ENCODE data around the gene OSMR. TPM values are rescaled to one million over a fixed set of nuclear protein-coding genes. Genes with fewer than 3 reads are reported as not detected.

Gene OSMR
- total RNA-seq, 1 donor from 2014 or later = 0.58 TPM

- Histone ChIP-seq H3K9me3 (ENCODE audit: low read depth) (no peaks in the 10 kb centered on the region), H3K27me3 (no peaks in the 10 kb centered on the region), H3K4me1 (no peaks in the 10 kb centered on the region), H3K36me3 (no peaks in the 10 kb centered on the region), H3F3A (ENCODE audit: low read depth) (no peaks in the 10 kb centered on the region), H3K4me2 (no peak overlapping the region), H3K27ac (no peak overlapping the region), H3K9ac (no peak overlapping the region), H3K4me3 (no peak overlapping the region), H3K79me2 (ENCODE audit: low read depth) (no peaks in the 10 kb centered on the region), H4K20me1 (ENCODE audit: low read depth) (no peaks in the 10 kb centered on the region), H2AFZ (replicated peaks) (no peak overlapping the region)
- TF ChIP-seq CTCF (IDR thresholded peaks at IDR 0.05) (no peak), EZH2phosphoT487 (IDR thresholded peaks at IDR 0.05) (no peak), EZH2 (IDR thresholded peaks at IDR 0.05) (no peak)
- Mint-ChIP-seq H3K9me3 (no peaks in the 10 kb centered on the region), H3K36me3 (no peaks in the 10 kb centered on the region), H3K27ac (no peak overlapping the region), H3K27me3 (ENCODE audit: insufficient read depth, low read depth) (no peaks in the 10 kb centered on the region), H3K4me3 (no peak overlapping the region), H3K4me1 (no peaks in the 10 kb centered on the region)
- no peak for DNase-seq (ENCODE audit: low spot score)
Measured at GRCh38 chr5:38978036-38978435, 132.2 kb downstream of the OSMR start.

- H3K27me3 ChIP-seq = no peaks in the 10 kb centered on the region
- TF ChIP-seq EZH2phosphoT487 (IDR thresholded peaks at IDR 0.05) (no peak), CTCF (IDR thresholded peaks at IDR 0.05) (no peak), EZH2 (IDR thresholded peaks at IDR 0.05) (no peak)
Measured at GRCh38 chr5:38979535-38979934, 133.7 kb downstream of the OSMR start.

More at GRCh38 chr5:38979535-38979934, 133.7 kb downstream of the OSMR start:
- Mint-ChIP-seq H3K36me3 (no peaks in the 10 kb centered on the region), H3K27me3 (ENCODE audit: insufficient read depth, low read depth) (no peaks in the 10 kb centered on the region), H3K27ac (no peak overlapping the region), H3K9me3 (no peaks in the 10 kb centered on the region), H3K4me1 (no peaks in the 10 kb centered on the region), H3K4me3 (no peak overlapping the region)
- Histone ChIP-seq H3K36me3 (no peaks in the 10 kb centered on the region), H3K4me3 (no peak overlapping the region), H3K27ac (no peak overlapping the region), H3F3A (ENCODE audit: low read depth) (no peaks in the 10 kb centered on the region), H3K79me2 (ENCODE audit: low read depth) (no peaks in the 10 kb centered on the region), H3K4me1 (no peaks in the 10 kb centered on the region), H3K9me3 (ENCODE audit: low read depth) (no peaks in the 10 kb centered on the region), H3K9ac (no peak overlapping the region), H2AFZ (replicated peaks) (no peak overlapping the region), H3K4me2 (no peak overlapping the region), H4K20me1 (ENCODE audit: low read depth) (no peaks in the 10 kb centered on the region)
- no peak for DNase-seq (ENCODE audit: low spot score)

Other genes with a start within 250 kb of the OSMR start
- gene RICTOR, start 228.4 kb downstream of the OSMR start, total RNA-seq (ENCODE audit: low replicate concordance) = 24.7 and 41.3 TPM in 2 replicates